ENCODE results near the gene RHCG.

The RHCG gene

DNA sequence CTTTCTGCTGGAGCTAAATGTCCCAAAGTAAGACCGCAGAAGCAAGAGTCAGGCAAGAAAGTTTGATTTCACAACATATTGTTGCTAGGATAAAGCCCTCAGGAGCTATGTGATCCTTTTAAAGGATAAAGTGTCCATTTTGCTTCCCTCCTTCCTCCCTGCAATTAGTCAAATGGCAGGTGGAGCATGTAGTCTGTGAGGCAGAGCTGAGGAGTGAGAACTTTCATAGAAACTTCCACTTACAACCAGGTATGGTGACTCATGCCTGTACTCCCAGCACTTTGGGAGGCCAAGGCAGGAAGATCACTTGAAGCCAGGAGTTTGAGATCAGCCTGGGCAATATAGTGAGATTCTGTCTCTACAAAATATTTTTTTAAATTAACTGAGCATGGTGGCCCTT is 25.2 kb upstream of the RHCG start:
- no peak overlapping the region for H3K27ac ChIP-seq
- DNase-seq (ENCODE audit: low spot score): no peak
- TF ChIP-seq, protein P1, sequence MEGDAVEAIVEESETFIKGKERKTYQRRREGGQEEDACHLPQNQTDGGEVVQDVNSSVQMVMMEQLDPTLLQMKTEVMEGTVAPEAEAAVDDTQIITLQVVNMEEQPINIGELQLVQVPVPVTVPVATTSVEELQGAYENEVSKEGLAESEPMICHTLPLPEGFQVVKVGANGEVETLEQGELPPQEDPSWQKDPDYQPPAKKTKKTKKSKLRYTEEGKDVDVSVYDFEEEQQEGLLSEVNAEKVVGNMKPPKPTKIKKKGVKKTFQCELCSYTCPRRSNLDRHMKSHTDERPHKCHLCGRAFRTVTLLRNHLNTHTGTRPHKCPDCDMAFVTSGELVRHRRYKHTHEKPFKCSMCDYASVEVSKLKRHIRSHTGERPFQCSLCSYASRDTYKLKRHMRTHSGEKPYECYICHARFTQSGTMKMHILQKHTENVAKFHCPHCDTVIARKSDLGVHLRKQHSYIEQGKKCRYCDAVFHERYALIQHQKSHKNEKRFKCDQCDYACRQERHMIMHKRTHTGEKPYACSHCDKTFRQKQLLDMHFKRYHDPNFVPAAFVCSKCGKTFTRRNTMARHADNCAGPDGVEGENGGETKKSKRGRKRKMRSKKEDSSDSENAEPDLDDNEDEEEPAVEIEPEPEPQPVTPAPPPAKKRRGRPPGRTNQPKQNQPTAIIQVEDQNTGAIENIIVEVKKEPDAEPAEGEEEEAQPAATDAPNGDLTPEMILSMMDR (conservative IDR thresholded peaks at IDR 0.05; ENCODE audit: low read depth): no peak
- POLR2A ChIA-PET (ENCODE audit: low non-redundant PET): no interaction called here
- CTCF ChIA-PET: interaction anchor here (0.6 kb wide), 1 partner anchor 10 kb away, joined by 3 read pairs; no protein-coding TSS in a partner anchor

DNA sequence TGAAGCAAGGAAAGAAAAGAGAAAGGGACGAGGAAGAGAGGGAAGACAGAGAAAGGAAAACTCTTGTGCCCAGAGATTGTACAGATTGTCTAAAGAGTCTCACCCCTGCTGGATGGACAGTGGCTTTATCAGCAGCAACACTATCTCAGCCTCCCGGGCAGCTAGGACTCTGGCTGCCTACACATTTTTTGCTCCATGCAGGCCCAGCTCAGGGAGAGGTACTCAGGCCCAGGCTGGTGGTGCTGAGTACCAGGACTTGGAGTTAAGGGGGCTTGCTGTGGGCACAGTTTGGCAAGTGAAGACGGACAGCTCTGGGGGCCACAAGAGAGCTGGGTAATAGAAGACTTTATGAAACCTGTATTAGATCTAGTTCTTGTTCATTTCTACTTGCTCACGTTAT is 19.1 kb upstream of the RHCG start:
- POLR2A ChIA-PET (ENCODE audit: low non-redundant PET): no interaction called here
- H3K27ac ChIP-seq: peak overlapping the region; percentile 84
- CTCF ChIA-PET: no interaction called here
- TF ChIP-seq, protein P1 (conservative IDR thresholded peaks at IDR 0.05; ENCODE audit: low read depth): no peak
- no peak for DNase-seq (ENCODE audit: low spot score)

DNA sequence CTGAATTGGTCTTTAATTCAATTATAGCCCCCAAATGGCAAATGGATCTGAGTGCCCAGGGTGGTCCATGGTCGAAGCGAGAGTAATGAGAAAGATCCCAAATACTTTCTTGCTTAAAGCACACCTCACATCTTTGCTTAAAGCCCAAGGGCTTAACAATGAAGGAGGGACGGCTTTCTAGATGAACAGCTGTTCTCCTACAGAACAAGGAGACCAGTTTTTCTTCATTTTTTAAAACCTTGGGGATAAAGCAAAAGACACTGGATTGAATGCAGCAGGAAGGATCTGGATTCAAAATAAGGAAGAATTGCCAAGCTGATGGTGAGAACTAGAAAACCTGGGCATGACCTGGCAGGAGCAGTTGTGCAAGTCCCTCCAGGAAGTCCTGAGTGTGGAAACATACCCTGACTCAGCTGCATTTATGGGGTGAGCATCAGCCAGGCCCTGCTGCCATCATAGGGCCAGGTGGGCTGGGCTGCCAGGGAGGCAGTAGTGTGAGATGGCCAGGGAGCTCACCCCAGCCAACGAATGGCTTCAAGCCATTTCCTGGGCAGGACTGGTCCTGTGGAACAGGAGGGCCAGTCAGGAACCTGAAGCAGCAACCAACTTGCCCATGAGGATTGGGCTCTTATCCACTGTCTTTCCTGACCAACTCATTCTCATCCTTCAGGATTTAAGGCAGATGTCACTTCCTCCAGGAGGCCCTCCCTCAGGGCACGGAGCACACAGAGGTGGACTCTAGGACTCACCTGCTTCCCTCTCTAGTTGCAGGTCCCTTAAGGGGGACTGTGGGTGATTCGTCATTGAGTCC is 18.4 kb upstream of the RHCG start:
- peak; percentile 92 for DNase-seq (ENCODE audit: low spot score)
- peak overlapping the region; percentile 84 for H3K27ac ChIP-seq
- POLR2A ChIA-PET (ENCODE audit: low non-redundant PET): no interaction called here
- TF ChIP-seq, protein P1 (conservative IDR thresholded peaks at IDR 0.05; ENCODE audit: low read depth): no peak
- CTCF ChIA-PET: interaction anchor here (0.6 kb wide), 1 partner anchor 14 kb away, joined by 3 read pairs; no protein-coding TSS in a partner anchor

DNA sequence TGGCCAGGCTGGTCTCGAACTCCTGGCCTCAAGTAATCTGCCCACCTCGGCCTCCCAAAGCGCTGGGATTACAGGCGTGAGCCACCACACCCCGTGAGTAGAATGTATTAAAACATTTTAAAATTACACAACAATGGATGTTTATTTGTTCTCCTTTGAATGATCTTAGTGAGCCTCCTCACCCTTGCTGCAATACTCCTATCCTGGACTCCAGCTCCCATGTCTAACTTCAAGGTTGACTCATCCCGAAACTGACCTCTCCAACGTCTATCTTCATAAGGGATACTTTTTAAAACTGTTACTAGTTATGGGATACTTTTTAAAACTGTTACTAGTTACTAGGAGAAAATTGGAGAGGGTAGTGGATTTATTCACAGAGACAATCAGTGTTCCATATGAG is 17.8 kb upstream of the RHCG start:
- ChIA-PET POLR2A (ENCODE audit: low non-redundant PET) (no interaction called here), CTCF (no interaction called here)
- DNase-seq (ENCODE audit: low spot score): no peak
- H3K27ac ChIP-seq: peak overlapping the region; percentile 84
- TF ChIP-seq, protein P1 (conservative IDR thresholded peaks at IDR 0.05; ENCODE audit: low read depth): no peak

DNA sequence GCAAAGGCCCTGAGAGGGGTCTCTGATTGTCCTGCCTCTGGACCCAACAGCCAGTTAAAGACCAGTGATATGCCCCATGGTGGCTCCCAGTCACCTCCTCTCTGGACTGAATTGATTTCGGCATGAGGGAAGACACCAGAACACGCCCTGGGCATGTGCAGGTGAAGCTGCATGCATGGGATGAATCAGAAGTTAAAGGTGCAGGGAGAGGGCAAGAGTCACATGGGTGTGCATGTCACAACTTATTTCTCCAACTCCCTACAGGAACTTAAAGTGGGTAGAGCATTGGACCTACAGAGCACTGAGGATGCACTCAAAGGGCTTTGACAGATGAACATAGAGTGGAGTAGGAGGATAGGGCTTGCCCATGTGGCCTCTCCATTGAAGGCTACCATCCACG is 16.9 kb upstream of the RHCG start:
- POLR2A ChIA-PET (ENCODE audit: low non-redundant PET): no interaction called here

DNA sequence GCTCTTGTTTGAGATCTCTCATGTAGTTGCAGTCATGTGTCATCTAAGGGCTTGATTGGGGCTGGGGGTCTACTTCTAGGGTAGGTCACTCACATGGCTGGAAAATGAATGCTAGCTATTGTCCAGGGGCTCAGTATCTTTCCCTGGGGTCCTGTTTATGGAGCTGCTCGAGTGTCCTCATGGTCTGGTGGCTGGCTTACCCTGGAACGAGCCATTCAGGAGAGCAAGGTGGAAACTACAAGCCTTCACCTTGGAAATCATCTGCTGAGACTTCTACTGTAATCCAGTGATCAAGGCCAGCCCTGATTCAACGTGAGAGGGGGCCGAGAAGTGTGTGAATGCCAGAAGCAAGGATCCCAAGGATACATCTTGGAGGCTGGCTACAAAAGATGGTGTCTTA is 16.2 kb upstream of the RHCG start:
- no peak for DNase-seq (ENCODE audit: low spot score)
- ChIA-PET CTCF (interaction anchor here (0.6 to 1.0 kb wide), 2 partner anchors 21 to 36 kb away, joined by 3 read pairs; no protein-coding TSS in a partner anchor), POLR2A (ENCODE audit: low non-redundant PET) (no interaction called here)
- TF ChIP-seq, protein P1 (conservative IDR thresholded peaks at IDR 0.05; ENCODE audit: low read depth): no peak
- peak overlapping the region; percentile 84 for H3K27ac ChIP-seq

More for the DNA sequence above, 16.9 kb upstream of the RHCG start:
- TF ChIP-seq, protein P1 (conservative IDR thresholded peaks at IDR 0.05; ENCODE audit: low read depth): no peak
- DNase-seq (ENCODE audit: low spot score): peak; percentile 73
- CTCF ChIA-PET: interaction anchor here (0.8 to 1.0 kb wide), 2 partner anchors 10 to 22 kb away, joined by 3 to 4 read pairs; no protein-coding TSS in a partner anchor
- peak overlapping the region; percentile 84 for H3K27ac ChIP-seq

Data from RWPE1 (cell line).